Adipocyte (in vitro differentiated cells): Measurements from ENCODE around the gene ZBTB39.

Experiments used
- DNase-seq: peaks from one replicate; pipeline ENCODE4 v3.0.0-alpha.2; 2015; ENCODE audit warnings: low read depth
- H3K27me3 ChIP-seq: replicated peaks from 2 replicates; pipeline ENCODE4 v1.7.0; 2013; ENCODE audit warnings: mild to moderate bottlenecking, low read length, moderate library complexity; ENCODE audit not compliant: control insufficient read depth, insufficient read depth
- H3K36me3 ChIP-seq: 2 replicates; pipeline ENCODE4 v1.7.0; 2013; ENCODE audit warnings: low read length, mild to moderate bottlenecking, moderate library complexity; ENCODE audit not compliant: control insufficient read depth, insufficient read depth, severe bottlenecking
- H3K4me1 ChIP-seq: 2 replicates; pipeline ENCODE4 v1.7.0; 2013; ENCODE audit warnings: mild to moderate bottlenecking, low read length, moderate library complexity; ENCODE audit not compliant: control insufficient read depth, insufficient read depth
- H3K4me3 ChIP-seq: 2 replicates; pipeline ENCODE4 v1.7.0; 2013; ENCODE audit warnings: mild to moderate bottlenecking, low read length, moderate library complexity
- H3K9ac ChIP-seq: 2 replicates; pipeline ENCODE4 v1.7.0; 2013; ENCODE audit warnings: mild to moderate bottlenecking, low read length, moderate library complexity
- H3K9me3 ChIP-seq: 2 replicates; pipeline ENCODE4 v1.7.0; 2013; ENCODE audit warnings: mild to moderate bottlenecking, low read length, moderate library complexity; ENCODE audit not compliant: control insufficient read depth

ZBTB39 gene

DNA sequence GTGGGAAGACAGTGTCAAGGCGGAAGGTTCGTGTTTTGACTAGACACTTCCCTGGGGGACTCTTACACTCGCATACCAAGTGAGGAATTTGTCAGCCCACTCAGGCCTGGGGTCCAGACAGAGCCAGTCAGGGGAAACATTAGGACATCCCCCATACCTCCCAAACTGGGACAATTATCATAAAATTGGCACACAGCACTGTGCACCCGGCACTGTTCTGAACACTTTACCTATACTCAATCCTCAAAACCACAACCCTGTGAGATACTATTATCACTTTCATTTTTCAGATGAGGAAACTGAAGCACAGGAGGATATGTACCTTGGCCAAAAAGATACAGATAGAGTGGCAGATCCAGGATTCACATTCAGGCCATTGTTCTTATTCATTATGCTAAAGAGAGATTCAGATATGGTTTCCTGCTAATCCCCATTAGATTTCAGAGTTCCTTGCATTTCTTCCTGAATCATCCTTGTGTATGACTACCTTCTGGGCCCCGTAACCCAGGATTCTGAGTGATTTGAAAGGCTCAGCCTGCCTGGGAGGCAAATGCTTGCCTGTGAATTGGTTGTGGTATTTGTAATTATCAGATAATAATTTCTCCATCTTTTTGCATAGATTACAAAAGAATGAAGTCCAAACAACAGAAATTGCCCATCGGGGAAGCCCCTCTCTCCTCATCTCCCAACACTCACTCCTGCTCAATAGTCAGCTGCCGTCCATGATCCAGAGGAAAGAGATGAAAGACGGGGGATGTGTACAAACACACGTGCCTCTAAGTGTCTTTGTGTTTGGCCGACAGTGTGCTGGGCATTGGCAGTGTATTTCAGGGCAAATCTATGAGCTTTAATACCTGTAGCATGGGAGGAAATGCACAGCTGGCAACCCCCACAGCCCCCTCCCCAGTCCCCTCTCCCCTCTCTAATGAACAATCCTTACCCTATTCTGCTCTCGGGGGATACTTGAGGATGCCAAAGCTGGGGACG is 5.4 kb upstream of the ZBTB39 start:
- Histone ChIP-seq H3K27me3 (peaks cover 38% of the 10 kb centered on the region), H3K36me3 (no peaks in the 10 kb centered on the region), H3K4me3 (no peak overlapping the region), H3K9me3 (no peaks in the 10 kb centered on the region), H3K4me1 (peaks cover 12% of the 10 kb centered on the region), H3K9ac (no peak overlapping the region)
- no peak for DNase-seq

GRCh38 chr12:57010627-57011247 is 4.4 kb upstream of the ZBTB39 start:
- no peaks in the 10 kb centered on the region for H3K9me3 ChIP-seq
- no peak overlapping the region for H3K9ac ChIP-seq
- no peak overlapping the region for H3K4me3 ChIP-seq
- no peaks in the 10 kb centered on the region for H3K36me3 ChIP-seq
- DNase-seq = no peak
- H3K4me1 ChIP-seq = peaks cover 14% of the 10 kb centered on the region
- H3K27me3 ChIP-seq = peaks cover 31% of the 10 kb centered on the region

- peaks cover 24% of the 10 kb centered on the region for H3K27me3 ChIP-seq
- H3K36me3 ChIP-seq = no peaks in the 10 kb centered on the region
- H3K9me3 ChIP-seq = no peaks in the 10 kb centered on the region
- H3K9ac ChIP-seq = no peak overlapping the region
- H3K4me1 ChIP-seq = peaks cover 20% of the 10 kb centered on the region
- no peak overlapping the region for H3K4me3 ChIP-seq
- no peak for DNase-seq
Measured at GRCh38 chr12:57009949-57010626, 3.7 kb upstream of the ZBTB39 start.

DNA sequence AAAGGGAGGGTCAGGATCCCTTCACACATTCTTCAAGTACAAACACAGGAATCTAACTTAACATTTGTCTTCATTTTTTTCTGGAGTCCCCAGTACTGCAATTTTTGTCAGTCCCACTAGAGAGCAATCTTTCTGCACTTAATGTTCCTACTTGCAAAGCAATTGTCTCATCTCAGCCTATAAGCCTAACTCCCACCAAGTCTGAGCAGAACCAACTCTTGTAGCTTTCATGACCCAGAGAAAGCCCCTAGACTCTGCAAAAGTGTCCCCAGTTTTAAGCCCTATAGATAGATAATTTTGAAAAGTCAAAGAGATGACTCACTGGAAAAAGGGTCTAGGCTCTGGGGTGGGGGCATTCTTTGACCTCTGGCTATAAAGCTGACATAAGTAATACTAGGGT is 1.8 kb upstream of the ZBTB39 start:
- H3K9ac ChIP-seq = peak overlapping the region; percentile 27
- peaks cover 5% of the 10 kb centered on the region for H3K27me3 ChIP-seq
- peaks cover 21% of the 10 kb centered on the region for H3K4me1 ChIP-seq
- H3K4me3 ChIP-seq = no peak overlapping the region
- no peaks in the 10 kb centered on the region for H3K9me3 ChIP-seq
- peak; percentile 82 for DNase-seq
- H3K36me3 ChIP-seq = peaks cover 14% of the 10 kb centered on the region

DNA sequence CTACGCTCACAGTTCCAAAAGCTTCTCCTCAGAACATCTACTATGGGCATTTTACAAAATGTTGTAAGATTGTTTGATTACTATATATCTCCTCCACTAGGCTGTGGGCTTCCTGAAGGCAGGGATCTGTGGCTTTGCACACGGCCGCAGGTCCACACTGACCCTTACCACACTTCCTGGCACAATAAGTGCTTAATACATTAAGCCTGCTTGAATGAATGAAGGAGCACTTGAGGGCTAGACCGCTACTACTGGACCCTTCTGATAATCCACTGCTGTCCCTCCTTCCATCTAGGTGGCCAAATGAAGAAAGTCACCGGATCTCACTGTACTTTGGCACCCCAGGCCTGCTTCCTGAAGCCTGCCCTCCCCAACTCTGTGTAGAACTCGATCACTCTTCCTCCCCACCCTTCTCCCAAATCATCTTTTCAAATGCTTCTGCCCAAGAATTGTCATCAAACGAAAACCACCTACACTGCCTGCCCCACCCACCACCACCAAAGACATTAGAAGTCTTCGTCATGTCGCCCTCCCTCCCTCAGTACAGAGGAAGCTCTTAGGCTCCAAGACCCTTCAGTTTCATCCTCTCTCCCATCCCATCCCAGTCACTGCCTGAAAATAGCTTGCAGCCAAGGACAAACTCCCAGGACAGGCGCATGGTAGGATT is 596 bp upstream of the ZBTB39 start:
- Histone ChIP-seq H3K36me3 (peaks cover 24% of the 10 kb centered on the region), H3K9me3 (no peaks in the 10 kb centered on the region), H3K27me3 (no peaks in the 10 kb centered on the region), H3K9ac (peak overlapping the region; percentile 72), H3K4me1 (peaks cover 21% of the 10 kb centered on the region), H3K4me3 (peak overlapping the region; percentile 70)
- no peak for DNase-seq

DNA sequence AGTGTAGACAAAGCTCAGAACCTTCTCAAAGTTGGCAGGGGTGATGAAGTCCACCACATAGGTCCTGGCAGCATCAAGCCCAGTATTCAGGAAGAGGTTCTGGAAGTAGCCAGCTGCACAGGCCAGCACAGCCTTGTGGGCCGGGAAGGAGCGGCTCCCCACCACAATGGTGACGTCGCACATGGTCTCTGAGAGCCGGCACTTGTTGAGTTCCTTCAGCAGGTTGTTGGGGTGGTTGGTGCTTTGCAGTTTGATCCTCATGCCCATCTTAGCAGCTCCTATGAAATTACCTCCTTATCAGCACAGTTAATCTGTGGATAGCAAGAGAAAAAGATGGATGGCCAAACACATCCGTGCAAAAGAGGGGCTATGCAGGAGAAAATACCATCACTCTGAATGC is 1.7 kb downstream of the ZBTB39 start:
- Histone ChIP-seq H3K27me3 (no peaks in the 10 kb centered on the region), H3K4me3 (no peak overlapping the region), H3K36me3 (peaks cover 24% of the 10 kb centered on the region), H3K9me3 (no peaks in the 10 kb centered on the region), H3K9ac (no peak overlapping the region), H3K4me1 (peaks cover 21% of the 10 kb centered on the region)
- no peak for DNase-seq

DNA sequence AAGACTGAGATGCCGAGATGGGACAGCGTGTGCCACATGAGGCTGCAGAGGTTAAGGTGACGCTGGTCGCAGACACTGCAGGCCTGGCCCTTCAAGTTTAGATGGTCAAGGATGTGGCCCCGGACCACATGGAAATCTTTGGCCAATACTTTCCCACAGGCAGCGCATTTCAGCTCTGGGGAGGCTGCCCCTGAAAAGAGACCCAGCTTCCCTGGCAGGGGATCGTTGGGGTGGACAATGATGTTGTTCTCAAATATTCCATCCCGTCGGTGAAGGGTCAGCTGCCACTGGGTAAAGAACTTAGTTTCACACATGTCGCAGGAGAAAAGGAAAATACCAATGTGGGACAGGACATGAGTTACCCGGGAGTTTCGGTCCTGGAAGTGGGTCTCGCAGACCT is 3.0 kb downstream of the ZBTB39 start:
- H3K27me3 ChIP-seq = no peaks in the 10 kb centered on the region
- no peak overlapping the region for H3K4me3 ChIP-seq
- H3K9me3 ChIP-seq = no peaks in the 10 kb centered on the region
- H3K36me3 ChIP-seq = peaks cover 24% of the 10 kb centered on the region
- no peak for DNase-seq
- H3K9ac ChIP-seq = no peak overlapping the region
- peaks cover 14% of the 10 kb centered on the region for H3K4me1 ChIP-seq

- no peaks in the 10 kb centered on the region for H3K9me3 ChIP-seq
- peaks cover 24% of the 10 kb centered on the region for H3K36me3 ChIP-seq
- H3K27me3 ChIP-seq = no peaks in the 10 kb centered on the region
- peak; percentile 62 for DNase-seq
- H3K4me3 ChIP-seq = no peak overlapping the region
- no peak overlapping the region for H3K9ac ChIP-seq
- peaks cover 8% of the 10 kb centered on the region for H3K4me1 ChIP-seq
Measured at GRCh38 chr12:57001448-57001906, 4.9 kb downstream of the ZBTB39 start.

- no peak for DNase-seq
- Histone ChIP-seq H3K36me3 (peaks cover 24% of the 10 kb centered on the region), H3K9ac (no peak overlapping the region), H3K9me3 (no peaks in the 10 kb centered on the region), H3K27me3 (no peaks in the 10 kb centered on the region), H3K4me3 (no peak overlapping the region), H3K4me1 (peaks cover 4% of the 10 kb centered on the region)
Measured at GRCh38 chr12:57000393-57000792, 6.0 kb downstream of the ZBTB39 start.

DNA sequence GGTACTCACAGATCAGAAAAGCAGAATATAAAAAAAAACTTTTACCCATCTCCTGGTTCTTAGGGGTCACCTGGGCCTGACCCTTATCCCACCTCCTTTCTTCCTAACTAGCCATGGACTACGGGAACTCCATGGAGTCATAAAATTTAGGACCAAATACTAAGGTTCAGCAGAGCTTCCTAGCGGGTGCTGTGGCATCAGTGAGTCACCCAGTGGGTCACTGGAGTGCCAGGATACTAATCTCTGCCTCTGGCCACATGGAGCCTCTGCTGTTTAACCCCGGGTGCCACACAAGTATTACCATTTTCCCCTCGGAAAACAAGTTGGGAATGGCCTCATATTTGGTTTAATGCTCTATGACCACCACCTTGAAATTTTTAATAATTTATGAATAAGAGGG is 6.9 kb downstream of the ZBTB39 start:
- Histone ChIP-seq H3K4me3 (no peak overlapping the region), H3K9ac (no peak overlapping the region), H3K36me3 (peaks cover 23% of the 10 kb centered on the region), H3K27me3 (no peaks in the 10 kb centered on the region), H3K9me3 (no peaks in the 10 kb centered on the region), H3K4me1 (no peaks in the 10 kb centered on the region)
- DNase-seq = no peak

DNA sequence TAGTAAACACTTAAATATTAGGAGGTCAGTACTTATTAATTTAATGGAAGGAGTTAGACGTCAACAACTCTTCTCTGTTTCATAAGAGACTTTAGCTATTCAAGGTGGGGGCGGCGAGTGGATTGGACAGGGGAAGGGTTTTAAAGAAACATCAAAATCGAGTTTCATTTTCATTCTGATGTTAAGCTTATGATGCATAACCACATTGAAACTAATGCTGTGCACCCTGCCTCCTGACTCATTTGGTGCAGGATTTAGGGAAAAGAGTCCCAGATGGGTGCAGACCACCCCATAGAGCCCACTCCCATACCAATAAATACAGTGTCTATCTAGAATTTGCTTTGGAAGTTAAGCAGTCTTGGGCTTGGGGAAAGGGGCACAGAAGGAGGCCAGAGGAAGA is 7.4 kb downstream of the ZBTB39 start:
- Histone ChIP-seq H3K4me3 (no peak overlapping the region), H3K36me3 (peaks cover 18% of the 10 kb centered on the region), H3K27me3 (no peaks in the 10 kb centered on the region), H3K4me1 (no peaks in the 10 kb centered on the region), H3K9ac (no peak overlapping the region), H3K9me3 (no peaks in the 10 kb centered on the region)
- no peak for DNase-seq
